CD8-positive, alpha-beta memory T cell (primary cell): ENCODE measurements around the gene ARL5C. TPM values are rescaled to one million over a fixed set of nuclear protein-coding genes. Genes with fewer than 3 reads are reported as not detected.

Experiments
- CTCF ChIA-PET: fragments of 350-600 bp; sonication (Branson Sonifier 250); formaldehyde crosslinking; loops from one replicate; lab custom pipeline; 2021; ENCODE audit warnings: antibody characterized with exemption; lab: Charles Lee
- POLR2A ChIA-PET: fragments of 350-600 bp; sonication (Branson Sonifier 250); formaldehyde crosslinking; loops from one replicate; lab custom pipeline; 2021; ENCODE audit warnings: antibody characterized with exemption; lab: Charles Lee
- DNase-seq, 5 donors: peaks; one replicate each; pipeline versions ENCODE4 v3.0.0 to v3.0.0-alpha.2; 2020 to 2022; ENCODE audit warnings: mixed read lengths in 1 of 5
- H3K27ac ChIP-seq: one replicate; pipeline ENCODE4 v1.7.0; 2013; ENCODE audit warnings: low read depth, mild to moderate bottlenecking, low read length, moderate library complexity
- H3K27me3 ChIP-seq: 2 replicates; pipeline ENCODE4 v1.7.0; 2013; ENCODE audit warnings: low read length, mild to moderate bottlenecking; ENCODE audit not compliant: insufficient read depth, poor library complexity, severe bottlenecking
- H3K36me3 ChIP-seq: 2 replicates; pipeline ENCODE4 v1.7.0; 2013; ENCODE audit warnings: mild to moderate bottlenecking, low read length, moderate library complexity; ENCODE audit not compliant: insufficient read depth
- H3K4me1 ChIP-seq: 2 replicates; pipeline ENCODE4 v1.7.0; 2013; ENCODE audit warnings: mild to moderate bottlenecking, low read length, moderate library complexity; ENCODE audit not compliant: insufficient read depth
- H3K4me3 ChIP-seq: 2 replicates; pipeline ENCODE4 v1.7.0; 2013; ENCODE audit warnings: mild to moderate bottlenecking, low read length
- H3K9me3 ChIP-seq: 2 replicates; pipeline ENCODE4 v1.7.0; 2013; ENCODE audit warnings: mild to moderate bottlenecking, low read length
- H3K27ac Mint-ChIP-seq, 8 donors: one replicate each; pipeline ENCODE4 v1.8.0; 2020 to 2021; ENCODE audit warnings: mixed read lengths in 8 of 8, mild to moderate bottlenecking in 6 of 8, inconsistent platforms in 3 of 8, moderate library complexity in 3 of 8
- H3K27me3 Mint-ChIP-seq, 2 donors: one replicate each; pipeline ENCODE4 v1.8.0; 2020 to 2021; ENCODE audit warnings: mixed read lengths in 2 of 2, mild to moderate bottlenecking in 1 of 2, moderate library complexity in 1 of 2
- H3K36me3 Mint-ChIP-seq, 3 donors: one replicate each; pipeline ENCODE4 v1.8.0; 2020 to 2021; ENCODE audit warnings: mixed read lengths in 3 of 3, inconsistent platforms in 1 of 3, mild to moderate bottlenecking in 1 of 3
- H3K4me1 Mint-ChIP-seq, 3 donors: one replicate each; pipeline ENCODE4 v1.8.0; 2020 to 2021; ENCODE audit warnings: mixed read lengths in 3 of 3, inconsistent platforms in 1 of 3, mild to moderate bottlenecking in 1 of 3
- H3K4me3 Mint-ChIP-seq, 7 donors: one replicate each; pipeline ENCODE4 v1.8.0; 2020 to 2021; ENCODE audit warnings: mixed read lengths in 7 of 7, mild to moderate bottlenecking in 6 of 7, moderate library complexity in 4 of 7, inconsistent platforms in 2 of 7
- H3K9me3 Mint-ChIP-seq, 5 donors: one replicate each; pipeline ENCODE4 v1.8.0; 2020 to 2022; ENCODE audit warnings: mixed read lengths in 5 of 5, mild to moderate bottlenecking in 3 of 5, moderate library complexity in 2 of 5, inconsistent platforms in 1 of 5
- polyA plus RNA-seq: library from polyadenylated mRNA; unstranded; fragments of 300-500 nt; fragmentation: Illumina TruSeq; gene quantifications from one replicate; pipeline ENCODE4 v1.2.3, GENCODE V29; 2021
- total RNA-seq, 2 experiments: library from RNA; stranded (reverse); gene quantifications; one replicate each; pipeline ENCODE4 v1.2.3, GENCODE V29; 2021

ARL5C gene
- total and polyA plus RNA-seq, 3 experiments from 2014 or later: not detected

DNA sequence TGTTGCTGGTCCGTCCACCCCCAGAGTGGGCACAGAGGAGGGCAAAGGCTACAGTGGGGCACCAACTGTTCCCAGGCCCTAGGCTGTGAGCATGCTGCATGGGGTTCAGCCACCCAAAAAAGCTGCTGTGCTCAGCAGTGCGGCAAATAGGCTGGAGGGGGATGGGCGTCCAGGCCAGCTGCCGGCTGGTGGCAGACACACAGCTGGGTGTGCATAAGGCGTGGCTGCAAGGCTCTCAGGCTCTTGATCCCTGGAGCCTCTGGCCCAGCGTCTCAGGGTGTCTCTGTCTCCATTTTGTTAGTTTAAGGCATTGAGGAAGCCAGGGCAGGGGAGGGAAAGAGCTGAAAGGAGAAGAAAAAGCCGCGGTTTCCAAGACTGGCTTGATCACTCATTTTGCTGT is 42.9 kb upstream of the ARL5C start:
- peaks cover 13% of the 10 kb centered on the region for H3K36me3 ChIP-seq
- peak overlapping the region in 6 of 8 donors; percentile 24 to 90 (median 54) for H3K27ac Mint-ChIP-seq
- H3K4me1 Mint-ChIP-seq: peaks cover 13 to 35% (median 23%) of the 10 kb centered on the region in 3 donors
- H3K9me3 ChIP-seq: no peaks in the 10 kb centered on the region
- peaks cover 4% of the 10 kb centered on the region for H3K27me3 ChIP-seq
- H3K4me1 ChIP-seq: peaks cover 25% of the 10 kb centered on the region
- H3K4me3 ChIP-seq: no peak overlapping the region
- no peaks in the 10 kb centered on the region for H3K9me3 Mint-ChIP-seq
- peaks cover 3 to 17% (median 3%) of the 10 kb centered on the region in 3 donors for H3K36me3 Mint-ChIP-seq
- CTCF ChIA-PET: interaction anchor here (1.0 to 9.3 kb wide), 7 partner anchors 9 to 40 kb away, joined by 3 to 272 read pairs (median 4); partner anchors contain the start of gene RPL19
- POLR2A ChIA-PET: interaction anchor here (0.9 to 1.6 kb wide), 4 partner anchors 9 to 36 kb away, joined by 3 to 7 read pairs (median 4); partner anchors contain the start of gene RPL19
- peak overlapping the region in 2 of 7 donors; percentile 13 to 36 for H3K4me3 Mint-ChIP-seq
- DNase-seq: no peak
- H3K27me3 Mint-ChIP-seq: peaks cover 0 to 5% of the 10 kb centered on the region in 2 donors
- H3K27ac ChIP-seq: no peak overlapping the region

GRCh38 chr17:39208136-39208535 is 42.2 kb upstream of the ARL5C start:
- no peak overlapping the region for H3K27ac ChIP-seq
- H3K27ac Mint-ChIP-seq: peak overlapping the region in 4 of 8 donors; percentile 19 to 90 (median 61)
- H3K9me3 Mint-ChIP-seq: no peaks in the 10 kb centered on the region
- peaks cover 4% of the 10 kb centered on the region for H3K27me3 ChIP-seq
- H3K4me3 ChIP-seq: no peak overlapping the region
- no peaks in the 10 kb centered on the region for H3K9me3 ChIP-seq
- peaks cover 18% of the 10 kb centered on the region for H3K36me3 ChIP-seq
- H3K4me1 ChIP-seq: peaks cover 25% of the 10 kb centered on the region
- CTCF ChIA-PET: interaction anchor here (1.4 to 9.3 kb wide), 5 partner anchors 9 to 53 kb away, joined by 3 to 272 read pairs (median 5); no protein-coding TSS in a partner anchor
- POLR2A ChIA-PET: interaction anchor here (0.5 to 1.0 kb wide), 2 partner anchors 37 to 213 kb away, joined by 3 to 5 read pairs; no protein-coding TSS in a partner anchor
- peaks cover 3 to 24% (median 7%) of the 10 kb centered on the region in 3 donors for H3K36me3 Mint-ChIP-seq
- peaks cover 13 to 41% (median 24%) of the 10 kb centered on the region in 3 donors for H3K4me1 Mint-ChIP-seq
- peaks cover 0 to 5% of the 10 kb centered on the region in 2 donors for H3K27me3 Mint-ChIP-seq
- peak overlapping the region in 2 of 7 donors; percentile 13 to 74 for H3K4me3 Mint-ChIP-seq
- DNase-seq: peak in 1 of 5 donors; percentile 34

DNA sequence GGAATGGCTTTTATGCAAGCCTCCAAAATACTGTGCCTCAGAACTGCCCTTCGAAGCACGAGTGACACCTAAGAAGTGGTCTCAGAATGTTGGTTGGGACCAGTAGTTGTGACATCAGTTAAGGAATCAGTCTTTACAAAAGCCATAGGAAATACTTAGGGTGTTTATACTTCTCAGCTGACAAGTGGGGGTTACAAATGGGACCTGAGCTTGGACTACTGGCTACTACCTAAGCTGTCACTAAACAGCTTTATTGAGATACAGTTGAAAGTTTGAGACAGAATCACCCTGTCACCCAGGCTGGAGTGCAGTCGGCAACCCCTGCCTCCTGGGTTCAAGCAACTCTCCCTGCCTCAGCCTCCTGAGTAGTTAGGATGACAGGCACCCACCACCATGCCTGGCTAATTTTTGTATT is 39.2 kb upstream of the ARL5C start:
- Histone ChIP-seq H3K27ac (no peak overlapping the region), H3K36me3 (peaks cover 32% of the 10 kb centered on the region), H3K4me1 (peaks cover 42% of the 10 kb centered on the region), H3K4me3 (no peak overlapping the region), H3K27me3 (no peaks in the 10 kb centered on the region), H3K9me3 (no peaks in the 10 kb centered on the region)
- H3K27me3 Mint-ChIP-seq: peaks cover 0 to 1% of the 10 kb centered on the region in 2 donors
- DNase-seq: no peak
- H3K27ac Mint-ChIP-seq: peak overlapping the region in 3 of 8 donors; percentile 17 to 97 (median 42)
- H3K9me3 Mint-ChIP-seq: peaks cover 0 to 2% (median 0%) of the 10 kb centered on the region in 5 donors
- POLR2A ChIA-PET: interaction anchor here (1.0 to 2.4 kb wide), 2 partner anchors 34 to 39 kb away, joined by 5 to 17 read pairs; no protein-coding TSS in a partner anchor
- CTCF ChIA-PET: interaction anchor here (0.9 to 9.3 kb wide), 4 partner anchors 12 to 40 kb away, joined by 3 to 272 read pairs (median 32); no protein-coding TSS in a partner anchor
- H3K4me3 Mint-ChIP-seq: peak overlapping the region in 2 of 7 donors; percentile 23 to 51
- peaks cover 38 to 62% (median 39%) of the 10 kb centered on the region in 3 donors for H3K4me1 Mint-ChIP-seq
- H3K36me3 Mint-ChIP-seq: peaks cover 11 to 51% (median 14%) of the 10 kb centered on the region in 3 donors

DNA sequence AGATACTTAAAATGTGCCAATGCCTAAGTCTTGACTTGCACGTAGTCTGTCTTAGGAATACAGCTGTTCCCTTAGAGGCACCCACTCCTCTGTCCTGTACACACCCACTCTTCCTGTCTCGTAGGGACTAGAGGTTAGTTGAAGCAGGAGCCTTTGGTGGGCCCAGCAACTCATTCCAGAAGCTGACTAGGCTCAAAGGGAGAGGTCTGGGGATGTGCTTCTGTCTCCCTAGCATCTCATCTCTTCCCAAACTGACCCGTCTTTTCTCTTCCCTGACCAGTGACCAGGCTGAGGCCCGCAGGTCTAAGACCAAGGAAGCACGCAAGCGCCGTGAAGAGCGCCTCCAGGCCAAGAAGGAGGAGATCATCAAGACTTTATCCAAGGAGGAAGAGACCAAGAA is 38.3 kb upstream of the ARL5C start:
- H3K27me3 ChIP-seq: no peaks in the 10 kb centered on the region
- H3K9me3 ChIP-seq: no peaks in the 10 kb centered on the region
- POLR2A ChIA-PET: no interaction called here
- Mint-ChIP-seq H3K27ac (peak overlapping the region in 4 of 8 donors; percentile 23 to 97 (median 52)), H3K27me3 (peaks cover 0 to 4% of the 10 kb centered on the region in 2 donors), H3K36me3 (peaks cover 11 to 56% (median 14%) of the 10 kb centered on the region in 3 donors), H3K4me3 (peak overlapping the region in 1 of 7 donors; percentile 51), H3K4me1 (peaks cover 41 to 61% (median 42%) of the 10 kb centered on the region in 3 donors), H3K9me3 (peaks cover 0 to 2% (median 0%) of the 10 kb centered on the region in 5 donors)
- H3K27ac ChIP-seq: no peak overlapping the region
- no peak for DNase-seq
- peaks cover 32% of the 10 kb centered on the region for H3K36me3 ChIP-seq
- H3K4me1 ChIP-seq: peaks cover 41% of the 10 kb centered on the region
- CTCF ChIA-PET: interaction anchor here (1.1 to 9.3 kb wide), 2 partner anchors 29 to 36 kb away, joined by 3 to 272 read pairs; no protein-coding TSS in a partner anchor
- H3K4me3 ChIP-seq: no peak overlapping the region

DNA sequence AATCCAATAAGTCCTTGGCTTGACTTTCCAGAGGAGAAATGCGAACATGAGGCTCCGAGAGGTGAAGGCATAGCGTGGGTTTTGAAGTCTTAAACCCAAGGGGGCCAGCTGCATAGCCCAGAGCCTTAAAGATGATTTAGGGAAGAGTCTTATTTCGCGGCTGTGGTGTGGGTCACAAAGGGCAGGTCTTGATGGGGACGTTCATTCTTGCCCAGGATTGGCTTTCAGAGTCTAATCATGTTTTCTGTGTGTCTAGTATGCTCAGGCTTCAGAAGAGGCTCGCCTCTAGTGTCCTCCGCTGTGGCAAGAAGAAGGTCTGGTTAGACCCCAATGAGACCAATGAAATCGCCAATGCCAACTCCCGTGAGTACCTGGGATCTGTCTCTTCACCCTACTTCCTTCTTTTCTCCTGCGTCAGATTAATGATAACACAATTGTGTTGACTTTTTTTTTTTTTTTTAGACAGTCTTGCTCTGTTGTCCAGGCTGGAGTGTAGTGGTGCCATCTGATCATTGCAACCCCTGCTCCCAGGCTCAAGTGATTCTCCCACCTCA is 35.1 kb upstream of the ARL5C start:
- Histone ChIP-seq H3K27ac (peak overlapping the region; percentile 99), H3K4me3 (peak overlapping the region; percentile 94), H3K4me1 (peaks cover 47% of the 10 kb centered on the region), H3K27me3 (no peaks in the 10 kb centered on the region), H3K36me3 (peaks cover 32% of the 10 kb centered on the region), H3K9me3 (no peaks in the 10 kb centered on the region)
- peak overlapping the region; percentile 92 to 99 (median 94) for H3K4me3 Mint-ChIP-seq
- CTCF ChIA-PET: interaction anchor here (1.0 to 1.8 kb wide), 3 partner anchors 26 to 218 kb away, joined by 3 to 4 read pairs (median 4); no protein-coding TSS in a partner anchor
- H3K27ac Mint-ChIP-seq: peak overlapping the region; percentile 97 to 100 (median 100)
- peaks cover 39 to 63% (median 50%) of the 10 kb centered on the region in 3 donors for H3K4me1 Mint-ChIP-seq
- H3K9me3 Mint-ChIP-seq: peaks cover 0 to 2% (median 0%) of the 10 kb centered on the region in 5 donors
- H3K36me3 Mint-ChIP-seq: peaks cover 11 to 56% (median 14%) of the 10 kb centered on the region in 3 donors
- POLR2A ChIA-PET: interaction anchor here (0.6 kb wide), 1 partner anchor 906 kb away, joined by 6 read pairs; no protein-coding TSS in a partner anchor
- H3K27me3 Mint-ChIP-seq: peaks cover 0 to 4% of the 10 kb centered on the region in 2 donors
- no peak for DNase-seq

DNA sequence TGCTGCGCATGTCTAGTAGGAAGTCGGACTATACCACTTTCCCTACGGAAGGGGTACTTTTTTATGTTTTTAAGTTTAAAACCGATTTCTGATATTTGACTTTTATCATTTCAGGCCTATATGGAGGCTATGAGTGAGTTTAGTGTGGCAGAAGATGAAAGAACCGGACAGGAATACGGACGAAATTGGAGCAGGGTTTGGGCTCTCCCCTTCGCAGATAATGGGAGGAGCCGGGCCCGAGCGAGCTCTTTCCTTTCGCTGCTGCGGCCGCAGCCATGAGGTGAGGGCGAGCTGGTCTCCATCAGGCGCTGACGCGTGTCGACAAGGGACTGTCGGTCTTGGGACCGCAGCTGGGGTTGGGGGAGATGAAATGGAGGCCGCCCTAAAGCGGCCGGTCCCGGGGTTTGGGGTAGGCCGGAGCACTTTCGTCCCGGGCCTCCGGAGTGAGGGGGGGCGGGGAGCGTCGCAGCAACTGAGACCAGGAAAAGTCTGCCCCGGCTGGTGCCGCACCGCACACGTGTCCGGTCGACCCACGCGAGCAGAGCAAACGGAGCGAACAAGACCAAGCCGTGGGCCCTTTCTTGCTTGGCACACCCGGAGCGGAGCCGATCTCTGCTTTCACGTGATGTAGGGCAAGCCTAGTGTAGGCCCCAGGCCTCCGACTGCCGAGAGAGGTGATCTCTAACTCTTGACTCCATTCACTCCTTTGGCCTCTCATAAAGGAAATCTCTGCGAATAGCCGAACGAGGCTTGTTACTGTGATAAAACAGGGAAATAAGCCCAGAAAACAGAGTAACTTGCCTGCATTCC is 34.3 kb upstream of the ARL5C start, which contains the start of gene RPL19:
Gene RPL19, plus strand, starts transcription at position 214 of the 810 bp plus-strand sequence. Its CDS starts 62 bp downstream, at position 276.
- peak within 1 kb of the TSS; percentile 94 for H3K4me3 ChIP-seq
- Mint-ChIP-seq H3K27ac (peak within 1 kb of the TSS; percentile 97 to 100 (median 100)), H3K4me1 (peaks cover 47 to 70% (median 58%) of the 10 kb centered on the region in 3 donors), H3K4me3 (peak within 1 kb of the TSS; percentile 92 to 99 (median 94)), H3K27me3 (peaks cover 0 to 4% of the 10 kb centered on the region in 2 donors), H3K36me3 (peaks cover 11 to 53% (median 14%) of the 10 kb centered on the region in 3 donors), H3K9me3 (peaks cover 0 to 2% (median 0%) of the 10 kb centered on the region in 5 donors)
- DNase-seq: peak in 4 of 5 donors; percentile 72 to 90 (median 81)
- H3K27me3 ChIP-seq: no peaks in the 10 kb centered on the region
- peak within 1 kb of the TSS; percentile 99 for H3K27ac ChIP-seq
- ChIA-PET POLR2A (interaction anchor here (0.6 to 1.4 kb wide), 19 partner anchors 9 to 907 kb away, joined by 3 to 12 read pairs (median 5); partner anchors contain the start of genes LASP1 and PLXDC1), CTCF (interaction anchor here (0.8 to 3.0 kb wide), 10 partner anchors 9 to 262 kb away, joined by 3 to 23 read pairs (median 4); no protein-coding TSS in a partner anchor)
- no peaks in the 10 kb centered on the region for H3K9me3 ChIP-seq
- H3K36me3 ChIP-seq: peaks cover 32% of the 10 kb centered on the region
- H3K4me1 ChIP-seq: peaks cover 54% of the 10 kb centered on the region

GRCh38 chr17:39199820-39200069 is 33.8 kb upstream of the ARL5C start:
- ChIA-PET POLR2A (interaction anchor here (0.6 to 1.4 kb wide), 19 partner anchors 10 to 641 kb away, joined by 3 to 12 read pairs (median 4); partner anchors contain the start of genes LASP1 and PLXDC1), CTCF (interaction anchor here (0.8 to 3.0 kb wide), 11 partner anchors 10 to 263 kb away, joined by 3 to 23 read pairs (median 4); no protein-coding TSS in a partner anchor)
- Histone ChIP-seq H3K4me3 (peak overlapping the region; percentile 94), H3K36me3 (peaks cover 28% of the 10 kb centered on the region), H3K27ac (peak overlapping the region; percentile 99), H3K4me1 (peaks cover 54% of the 10 kb centered on the region), H3K27me3 (no peaks in the 10 kb centered on the region), H3K9me3 (no peaks in the 10 kb centered on the region)
- peaks cover 50 to 76% (median 58%) of the 10 kb centered on the region in 3 donors for H3K4me1 Mint-ChIP-seq
- peaks cover 0 to 2% (median 0%) of the 10 kb centered on the region in 5 donors for H3K9me3 Mint-ChIP-seq
- H3K27me3 Mint-ChIP-seq: peaks cover 0 to 4% of the 10 kb centered on the region in 2 donors
- DNase-seq: peak; percentile 81 to 94 (median 90)
- H3K27ac Mint-ChIP-seq: peak overlapping the region; percentile 97 to 100 (median 100)
- peak overlapping the region; percentile 92 to 99 (median 94) for H3K4me3 Mint-ChIP-seq
- H3K36me3 Mint-ChIP-seq: peaks cover 11 to 48% (median 12%) of the 10 kb centered on the region in 3 donors
